Endodermal cell (in vitro differentiated cells): ENCODE measurements around the gene ARL14EPL. TPM values are rescaled to one million over a fixed set of nuclear protein-coding genes. Genes with fewer than 3 reads are reported as not detected.
"Not testable (repeated sequence)": the region's sequence is repeated elsewhere in the genome, so short reads cannot be mapped to it uniquely, and the experiment has no call there.

Experiments used
- DNase-seq: peaks from one replicate; pipeline ENCODE4 v3.0.0-alpha.2; 2017
- H3K27ac ChIP-seq: 2 replicates; pipeline ENCODE4 v1.5.1; 2013; ENCODE audit warnings: mild to moderate bottlenecking, low read depth, low read length, moderate library complexity
- H3K27me3 ChIP-seq: 2 replicates; pipeline ENCODE4 v1.6.1; 2013; ENCODE audit warnings: mild to moderate bottlenecking, low read length, moderate library complexity; ENCODE audit not compliant: insufficient read depth, control insufficient read depth, poor library complexity, severe bottlenecking
- H3K36me3 ChIP-seq: 2 replicates; pipeline ENCODE4 v1.7.0; 2013; ENCODE audit warnings: mild to moderate bottlenecking, low read length, moderate library complexity; ENCODE audit not compliant: control insufficient read depth, insufficient read depth
- H3K4me1 ChIP-seq: one replicate; pipeline ENCODE4 v1.7.0; 2013; ENCODE audit warnings: low read length; ENCODE audit not compliant: control insufficient read depth, insufficient read depth
- H3K4me3 ChIP-seq: 2 replicates; pipeline ENCODE4 v1.5.1; 2013; ENCODE audit warnings: mild to moderate bottlenecking, low read length, moderate library complexity
- H3K9ac ChIP-seq: 2 replicates; pipeline ENCODE4 v1.6.1; 2013; ENCODE audit warnings: mild to moderate bottlenecking, low read length, moderate library complexity; ENCODE audit not compliant: poor library complexity, severe bottlenecking; ENCODE audit errors: extremely low read depth
- H3K9me3 ChIP-seq: 2 replicates; pipeline ENCODE4 v1.6.1; 2013; ENCODE audit warnings: mild to moderate bottlenecking, low read length, moderate library complexity; ENCODE audit not compliant: control insufficient read depth
- H3K27ac Mint-ChIP-seq: 2 replicates; pipeline ENCODE4 v1.8.0; 2020; ENCODE audit warnings: mixed read lengths
- H3K27me3 Mint-ChIP-seq: 2 replicates; pipeline ENCODE4 v1.8.0; 2021; ENCODE audit warnings: mild to moderate bottlenecking, mixed read lengths; ENCODE audit not compliant: insufficient read depth
- H3K36me3 Mint-ChIP-seq: 2 replicates; pipeline ENCODE4 v1.8.0; 2020; ENCODE audit warnings: low read depth, mixed read lengths
- H3K4me1 Mint-ChIP-seq: 2 replicates; pipeline ENCODE4 v1.8.0; 2020; ENCODE audit warnings: mixed read lengths
- H3K4me3 Mint-ChIP-seq: 2 replicates; pipeline ENCODE4 v1.8.0; 2020; ENCODE audit warnings: mild to moderate bottlenecking, moderate library complexity, mixed read lengths
- H3K9me3 Mint-ChIP-seq: 2 replicates; pipeline ENCODE4 v1.8.0; 2020; ENCODE audit warnings: mild to moderate bottlenecking, mixed read lengths
- WGBS, 2 experiments: methylation state at CpG; one replicate each; pipeline versions ENCODE4 v1.1.5 to v1.1.7; 2013; ENCODE audit warnings: missing lambda C conversion rate in 2 of 2, mixed read lengths in 1 of 2; ENCODE audit not compliant: insufficient coverage in 1 of 2, insufficient read length in 1 of 2; 5-methylcytosine and 5-hydroxymethylcytosine counted together
- total RNA-seq, 2 donors: library from RNA; stranded (reverse); fragmentation: NEBNext Ultra II Directional in 1 of 2; extraction: Animal tissue kit (Norgen Biotek cat#: 25700) in 1 of 2; gene quantifications; 2 replicates in 1 of 2; 3 replicates in 1 of 2; pipeline ENCODE4 v1.2.1, GENCODE V29; 2021
- TF ChIP-seq, protein P1 (sequence below): fragments of 200-600 bp; sonication (generic); conservative IDR thresholded peaks from 2 replicates; pipeline ENCODE4 v1.5.0; 2021; ENCODE audit warnings: antibody characterized with exemption, mild to moderate bottlenecking

Gene ARL14EPL
- total RNA-seq, 2 donors from 2014 or later, result not detected

DNA sequence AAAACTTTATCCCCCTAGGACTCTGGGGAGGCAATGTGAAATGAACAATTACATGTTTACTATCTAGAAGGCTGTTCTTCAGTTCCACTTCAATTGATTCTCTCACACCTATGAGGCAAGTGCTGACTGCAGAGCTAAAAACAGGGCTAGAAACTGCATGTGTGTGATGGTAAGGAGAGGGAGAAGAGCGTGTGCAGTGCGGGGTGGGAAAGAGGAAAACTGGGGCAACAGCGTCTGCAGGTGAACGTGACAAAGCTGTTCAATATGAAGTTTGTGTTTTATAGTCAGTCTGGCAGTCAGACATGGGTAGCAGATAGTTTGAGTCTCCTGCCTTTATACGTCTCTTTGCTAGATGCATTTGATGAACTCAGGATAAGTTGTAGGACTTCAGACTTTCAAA is 45.9 kb downstream of the ARL14EPL start:
- H3K9me3 ChIP-seq, result no peaks in the 10 kb centered on the region
- Mint-ChIP-seq H3K4me3 (no peak overlapping the region), H3K27ac (no peak overlapping the region), H3K36me3 (no peaks in the 10 kb centered on the region), H3K9me3 (no peaks in the 10 kb centered on the region), H3K27me3 (no peaks in the 10 kb centered on the region), H3K4me1 (peaks cover 8% of the 10 kb centered on the region)
- peaks cover 3% of the 10 kb centered on the region for H3K36me3 ChIP-seq
- H3K9ac ChIP-seq, result no peak overlapping the region
- H3K27ac ChIP-seq, result no peak overlapping the region
- TF ChIP-seq, protein P1, sequence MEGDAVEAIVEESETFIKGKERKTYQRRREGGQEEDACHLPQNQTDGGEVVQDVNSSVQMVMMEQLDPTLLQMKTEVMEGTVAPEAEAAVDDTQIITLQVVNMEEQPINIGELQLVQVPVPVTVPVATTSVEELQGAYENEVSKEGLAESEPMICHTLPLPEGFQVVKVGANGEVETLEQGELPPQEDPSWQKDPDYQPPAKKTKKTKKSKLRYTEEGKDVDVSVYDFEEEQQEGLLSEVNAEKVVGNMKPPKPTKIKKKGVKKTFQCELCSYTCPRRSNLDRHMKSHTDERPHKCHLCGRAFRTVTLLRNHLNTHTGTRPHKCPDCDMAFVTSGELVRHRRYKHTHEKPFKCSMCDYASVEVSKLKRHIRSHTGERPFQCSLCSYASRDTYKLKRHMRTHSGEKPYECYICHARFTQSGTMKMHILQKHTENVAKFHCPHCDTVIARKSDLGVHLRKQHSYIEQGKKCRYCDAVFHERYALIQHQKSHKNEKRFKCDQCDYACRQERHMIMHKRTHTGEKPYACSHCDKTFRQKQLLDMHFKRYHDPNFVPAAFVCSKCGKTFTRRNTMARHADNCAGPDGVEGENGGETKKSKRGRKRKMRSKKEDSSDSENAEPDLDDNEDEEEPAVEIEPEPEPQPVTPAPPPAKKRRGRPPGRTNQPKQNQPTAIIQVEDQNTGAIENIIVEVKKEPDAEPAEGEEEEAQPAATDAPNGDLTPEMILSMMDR, result no peak
- H3K27me3 ChIP-seq, result no peaks in the 10 kb centered on the region
- no peak overlapping the region for H3K4me3 ChIP-seq
- DNase-seq, result no peak
- WGBS, 2 experiments, result 90 to 91% methylated on average over 5 of the region's 5 CpGs
- H3K4me1 ChIP-seq, result no peaks in the 10 kb centered on the region

DNA sequence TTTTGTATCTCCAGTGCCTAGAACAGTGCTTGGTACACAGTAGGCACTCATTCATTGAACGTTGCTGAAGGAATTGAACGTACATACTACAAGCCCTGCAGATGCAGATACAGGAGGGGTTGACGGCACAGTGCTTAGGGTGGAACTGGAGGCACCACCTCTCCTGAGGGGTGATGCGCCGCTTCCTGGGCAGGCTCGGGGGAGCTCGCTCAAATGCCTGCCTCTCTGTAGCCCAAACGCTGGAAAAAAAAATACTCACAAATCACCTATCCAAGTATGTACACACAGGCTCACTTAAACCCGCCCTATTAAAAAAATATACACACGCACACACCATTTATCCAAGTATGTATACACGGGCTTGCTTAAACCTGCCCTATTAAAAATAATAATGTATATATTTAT is 52.0 kb downstream of the ARL14EPL start:
- H3K27me3 ChIP-seq, result no peaks in the 10 kb centered on the region
- Mint-ChIP-seq H3K9me3 (no peaks in the 10 kb centered on the region), H3K27me3 (no peaks in the 10 kb centered on the region), H3K27ac (peak overlapping the region; percentile 86), H3K36me3 (peaks cover 3% of the 10 kb centered on the region), H3K4me3 (peak overlapping the region; percentile 86), H3K4me1 (peaks cover 16% of the 10 kb centered on the region)
- peaks cover 3% of the 10 kb centered on the region for H3K36me3 ChIP-seq
- peaks cover 5% of the 10 kb centered on the region for H3K4me1 ChIP-seq
- no peaks in the 10 kb centered on the region for H3K9me3 ChIP-seq
- TF ChIP-seq, protein P1, result no peak
- H3K27ac ChIP-seq, result no peak overlapping the region
- WGBS, 2 experiments, result 55 to 64% methylated on average over 4 to 10 of the region's 11 CpGs
- H3K9ac ChIP-seq, result peak overlapping the region; percentile 63
- DNase-seq, result no peak
- peak overlapping the region; percentile 83 for H3K4me3 ChIP-seq

DNA sequence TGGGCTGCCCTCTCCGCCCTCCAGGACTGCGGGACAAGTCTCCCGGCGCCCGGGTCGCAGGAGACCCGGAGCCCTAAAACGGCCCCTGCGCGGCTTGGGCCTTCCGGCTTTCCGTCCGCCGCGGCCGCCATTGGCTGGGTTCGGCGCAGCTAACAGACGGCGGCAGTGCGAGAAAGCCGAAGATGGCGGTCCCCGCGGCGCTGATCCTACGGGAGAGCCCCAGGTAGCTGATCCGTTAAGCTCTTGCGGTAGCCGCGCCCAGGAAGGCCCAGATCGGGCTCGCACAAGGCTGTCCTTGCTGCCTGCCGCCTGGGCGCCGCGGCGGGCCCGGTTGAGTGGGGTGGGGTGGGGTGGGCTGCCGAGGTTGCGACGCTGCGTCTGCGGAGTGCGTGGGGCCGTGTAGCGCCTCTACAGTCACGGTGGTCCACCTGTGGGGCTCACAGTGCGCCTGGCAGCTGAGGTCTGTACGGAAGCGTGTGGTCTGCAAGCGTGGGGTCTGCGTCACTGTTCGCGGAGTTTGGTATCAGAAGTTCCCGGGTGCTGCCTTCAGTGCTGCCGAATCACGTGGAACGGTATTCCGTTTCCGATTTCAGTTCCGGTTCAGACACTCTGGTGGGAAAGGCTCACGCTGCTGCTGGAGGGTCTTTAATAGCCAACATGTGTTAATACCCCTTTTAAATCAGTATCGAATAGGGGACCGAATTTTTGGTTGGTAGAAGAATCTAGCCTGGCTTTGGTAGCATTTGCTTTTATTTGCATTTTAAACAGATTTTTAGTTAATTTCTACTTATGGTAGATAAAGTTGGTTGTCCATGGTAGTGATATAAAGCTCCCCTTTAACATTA is 52.8 kb downstream of the ARL14EPL start, which contains the start of gene COMMD10:
COMMD10 (plus strand) TSS at position 155 of the 845 bp plus-strand sequence.
- DNase-seq, result peak; percentile 92
- Mint-ChIP-seq H3K27ac (peak within 1 kb of the TSS; percentile 96), H3K27me3 (no peaks in the 10 kb centered on the region), H3K9me3 (no peaks in the 10 kb centered on the region), H3K36me3 (peaks cover 3% of the 10 kb centered on the region), H3K4me3 (peak within 1 kb of the TSS; percentile 86), H3K4me1 (peaks cover 16% of the 10 kb centered on the region)
- H3K36me3 ChIP-seq, result peaks cover 3% of the 10 kb centered on the region
- H3K27me3 ChIP-seq, result no peaks in the 10 kb centered on the region
- no peaks in the 10 kb centered on the region for H3K9me3 ChIP-seq
- TF ChIP-seq, protein P1, result no peak
- H3K27ac ChIP-seq, result peak within 1 kb of the TSS; percentile 79
- H3K4me3 ChIP-seq, result peak within 1 kb of the TSS; percentile 83
- peak within 1 kb of the TSS; percentile 63 for H3K9ac ChIP-seq
- WGBS, 2 experiments, result 0% methylated on average over 11 to 65 of the region's 65 CpGs
- H3K4me1 ChIP-seq, result peaks cover 5% of the 10 kb centered on the region

DNA sequence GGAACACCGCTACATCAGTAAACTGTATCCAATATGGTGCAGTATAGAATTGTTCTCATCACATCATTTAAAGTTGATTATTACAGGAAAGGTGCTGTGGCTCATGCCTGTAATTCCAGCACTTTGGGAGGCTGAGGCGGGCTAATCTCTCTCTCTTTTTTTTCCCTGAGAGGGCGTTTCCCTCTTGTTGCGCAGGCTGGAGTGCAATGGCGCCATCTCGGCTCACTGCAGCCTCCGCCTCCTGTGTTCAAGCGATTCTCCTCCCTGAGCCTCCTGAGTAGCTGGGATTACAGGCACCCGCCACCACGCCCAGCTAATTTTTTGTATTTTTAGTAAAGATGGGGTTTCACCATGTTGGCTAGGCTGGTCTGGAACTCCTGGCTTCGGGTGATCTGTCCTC is 54.0 kb downstream of the ARL14EPL start:
- not testable (repeated sequence) for H3K27me3 ChIP-seq, H3K36me3 Mint-ChIP-seq, H3K9me3 Mint-ChIP-seq, H3K4me1 ChIP-seq, H3K27ac Mint-ChIP-seq, H3K9me3 ChIP-seq, H3K27ac ChIP-seq, H3K36me3 ChIP-seq, H3K9ac ChIP-seq, H3K27me3 Mint-ChIP-seq, DNase-seq
- Mint-ChIP-seq H3K4me1 (peaks cover 12% of the 10 kb centered on the region), H3K4me3 (peak overlapping the region; percentile 86)
- 96 to 100% methylated on average over 2 to 11 of the region's 11 CpGs for WGBS, 2 experiments
- peak overlapping the region; percentile 83 for H3K4me3 ChIP-seq
